H9 (cell line): ENCODE measurements around the gene PEPD. TPM values are rescaled to one million over a fixed set of nuclear protein-coding genes. Genes with fewer than 3 reads are reported as not detected.

Source experiments
- DNase-seq: peaks from one replicate; pipeline ENCODE4 v3.0.0-alpha.2; 2017
- H2AFZ ChIP-seq: one replicate; pipeline ENCODE4 v1.6.1; 2013; ENCODE audit warnings: mild to moderate bottlenecking, low read length, control low read depth, moderate library complexity
- H2AK5ac ChIP-seq: 2 replicates; pipeline ENCODE4 v1.6.1; 2013; ENCODE audit warnings: low read length, control low read depth, mixed read lengths; ENCODE audit not compliant: insufficient read length
- H2BK120ac ChIP-seq: one replicate; pipeline ENCODE4 v1.6.1; 2013; ENCODE audit warnings: low read depth, mild to moderate bottlenecking, low read length, control low read depth, inconsistent platforms; ENCODE audit not compliant: poor library complexity, severe bottlenecking
- H2BK12ac ChIP-seq: 2 replicates; pipeline ENCODE4 v1.6.1; 2013; ENCODE audit warnings: low read length, control low read depth, mixed read lengths, low read depth; ENCODE audit not compliant: insufficient read length
- H2BK15ac ChIP-seq: 2 replicates; pipeline ENCODE4 v1.6.1; 2013; ENCODE audit warnings: low read depth, low read length, control low read depth
- H2BK20ac ChIP-seq: one replicate; pipeline ENCODE4 v1.6.1; 2013; ENCODE audit warnings: low read depth, mild to moderate bottlenecking, low read length, control low read depth, inconsistent platforms; ENCODE audit not compliant: poor library complexity, severe bottlenecking
- H2BK5ac ChIP-seq: 2 replicates; pipeline ENCODE4 v1.6.1; 2013; ENCODE audit warnings: low read length, control low read depth, mixed read lengths; ENCODE audit not compliant: insufficient read length
- H3K14ac ChIP-seq: 2 replicates; pipeline ENCODE4 v1.6.1; 2013; ENCODE audit warnings: low read length, control low read depth; ENCODE audit not compliant: insufficient read depth
- H3K18ac ChIP-seq: 2 replicates; pipeline ENCODE4 v1.6.1; 2013; ENCODE audit warnings: low read depth, mild to moderate bottlenecking, mixed read lengths, low read length, control low read depth; ENCODE audit not compliant: insufficient read length
- H3K23ac ChIP-seq: 2 replicates; pipeline ENCODE4 v1.6.1; 2013; ENCODE audit warnings: low read length, control low read depth, mixed read lengths, low read depth; ENCODE audit not compliant: insufficient read length
- H3K23me2 ChIP-seq: 2 replicates; pipeline ENCODE4 v1.6.1; 2013; ENCODE audit warnings: low read depth, mild to moderate bottlenecking, mixed read lengths, low read length, control low read depth; ENCODE audit not compliant: insufficient read length, poor library complexity, severe bottlenecking
- H3K27ac ChIP-seq: 2 replicates; pipeline ENCODE4 v1.5.1; 2013; ENCODE audit warnings: low read length, control low read depth, mixed read lengths, low read depth; ENCODE audit not compliant: insufficient read length
- H3K27me3 ChIP-seq: 2 replicates; pipeline ENCODE4 v1.6.1; 2013; ENCODE audit warnings: low read length, control low read depth, inconsistent platforms; ENCODE audit not compliant: insufficient read depth
- H3K4ac ChIP-seq: 2 replicates; pipeline ENCODE4 v1.6.1; 2013; ENCODE audit warnings: low read depth, mild to moderate bottlenecking, control low read depth, inconsistent platforms, low read length, moderate library complexity
- H3K4me1 ChIP-seq: 2 replicates; pipeline ENCODE4 v1.6.1; 2013; ENCODE audit warnings: low read length, control low read depth, inconsistent platforms; ENCODE audit not compliant: insufficient read depth
- H3K4me2 ChIP-seq: 2 replicates; pipeline ENCODE4 v1.6.1; 2013; ENCODE audit warnings: low read length, control low read depth, mixed read lengths; ENCODE audit not compliant: insufficient read length, insufficient read depth
- H3K56ac ChIP-seq: 2 replicates; pipeline ENCODE4 v1.6.1; 2013; ENCODE audit warnings: low read depth, mild to moderate bottlenecking, mixed read lengths, low read length, control low read depth; ENCODE audit not compliant: insufficient read length
- H3K79me1 ChIP-seq: 2 replicates; pipeline ENCODE4 v1.6.1; 2013; ENCODE audit warnings: low read depth, mild to moderate bottlenecking, moderate library complexity, low read length, control low read depth, inconsistent platforms; ENCODE audit not compliant: insufficient read depth, poor library complexity, severe bottlenecking
- H3K79me2 ChIP-seq: 2 replicates; pipeline ENCODE4 v1.6.1; 2013; ENCODE audit warnings: low read length, control low read depth, inconsistent platforms; ENCODE audit not compliant: insufficient read depth
- H3K9ac ChIP-seq: 2 replicates; pipeline ENCODE4 v1.6.1; 2013; ENCODE audit warnings: low read length, control low read depth, mixed read lengths; ENCODE audit not compliant: insufficient read length; ENCODE audit errors: extremely low read depth
- H3K9me3 ChIP-seq: one replicate; pipeline ENCODE4 v1.6.1; 2013; ENCODE audit warnings: low read depth, low read length, inconsistent platforms; ENCODE audit not compliant: control insufficient read depth
- H3T11ph ChIP-seq: one replicate; pipeline ENCODE4 v1.6.1; 2013; ENCODE audit warnings: mild to moderate bottlenecking, low read length, control low read depth, inconsistent platforms
- H4K20me1 ChIP-seq: one replicate; pipeline ENCODE4 v1.6.1; 2013; ENCODE audit not compliant: control insufficient read depth, insufficient read length, insufficient read depth
- H4K5ac ChIP-seq: 2 replicates; pipeline ENCODE4 v1.6.1; 2013; ENCODE audit warnings: low read depth, mild to moderate bottlenecking, mixed read lengths, low read length, control low read depth; ENCODE audit not compliant: insufficient read length
- H4K8ac ChIP-seq: replicated peaks from 2 replicates; pipeline ENCODE4 v1.6.1; 2013; ENCODE audit warnings: low read length, control low read depth, mixed read lengths, low read depth; ENCODE audit not compliant: insufficient read length
- H4K91ac ChIP-seq: 2 replicates; pipeline ENCODE4 v1.6.1; 2013; ENCODE audit warnings: low read depth, mild to moderate bottlenecking, moderate library complexity, mixed read lengths, low read length, control low read depth; ENCODE audit not compliant: insufficient read length
- H3K27ac Mint-ChIP-seq, 3 experiments: 2 replicates in 2 of 3; 3 replicates in 1 of 3; pipeline ENCODE4 v1.8.0; 2020 to 2021; ENCODE audit warnings: mixed read lengths in 3 of 3, mild to moderate bottlenecking in 1 of 3, moderate library complexity in 1 of 3
- H3K27me3 Mint-ChIP-seq: 2 replicates; pipeline ENCODE4 v1.8.0; 2021; ENCODE audit warnings: low read depth, mild to moderate bottlenecking, moderate library complexity, mixed read lengths
- H3K36me3 Mint-ChIP-seq, 3 experiments: 2 replicates in 2 of 3; 3 replicates in 1 of 3; pipeline ENCODE4 v1.8.0; 2020 to 2021; ENCODE audit warnings: low read depth in 3 of 3, mixed read lengths in 3 of 3; ENCODE audit not compliant: insufficient read depth in 1 of 3
- H3K4me1 Mint-ChIP-seq, 2 experiments: 2 replicates each; pipeline ENCODE4 v1.8.0; 2020; ENCODE audit warnings: mixed read lengths in 2 of 2
- H3K4me3 Mint-ChIP-seq, 2 experiments: 2 replicates in 1 of 2; 3 replicates in 1 of 2; pipeline ENCODE4 v1.8.0; 2020 to 2021; ENCODE audit warnings: mild to moderate bottlenecking in 2 of 2, mixed read lengths in 2 of 2, moderate library complexity in 1 of 2
- H3K9me3 Mint-ChIP-seq, 2 experiments: 2 replicates in 1 of 2; 3 replicates in 1 of 2; pipeline ENCODE4 v1.8.0; 2020; ENCODE audit warnings: mild to moderate bottlenecking in 2 of 2, mixed read lengths in 2 of 2, moderate library complexity in 1 of 2
- WGBS: extraction: QIAGEN DNeasy Blood & Tissue Kit; methylation state at CpG from one replicate; pipeline ENCODE4 v1.1.7; 2013; ENCODE audit warnings: missing lambda C conversion rate, low lambda C conversion rate, mixed read lengths; ENCODE audit not compliant: insufficient read length; ENCODE audit errors: extremely low coverage; 5-methylcytosine and 5-hydroxymethylcytosine counted together
- total RNA-seq: library from RNA; stranded (reverse); gene quantifications from 2 replicates; pipeline ENCODE4 v1.2.1, GENCODE V29; 2021
- TF ChIP-seq, protein P1 (sequence below): fragments of 200-600 bp; sonication (generic); conservative IDR thresholded peaks from 3 replicates; pipeline ENCODE4 v1.8.0; 2021; ENCODE audit warnings: antibody characterized with exemption, mild to moderate bottlenecking

Gene PEPD
- total RNA-seq, 1 experiment from 2014 or later = 52.8 TPM

DNA sequence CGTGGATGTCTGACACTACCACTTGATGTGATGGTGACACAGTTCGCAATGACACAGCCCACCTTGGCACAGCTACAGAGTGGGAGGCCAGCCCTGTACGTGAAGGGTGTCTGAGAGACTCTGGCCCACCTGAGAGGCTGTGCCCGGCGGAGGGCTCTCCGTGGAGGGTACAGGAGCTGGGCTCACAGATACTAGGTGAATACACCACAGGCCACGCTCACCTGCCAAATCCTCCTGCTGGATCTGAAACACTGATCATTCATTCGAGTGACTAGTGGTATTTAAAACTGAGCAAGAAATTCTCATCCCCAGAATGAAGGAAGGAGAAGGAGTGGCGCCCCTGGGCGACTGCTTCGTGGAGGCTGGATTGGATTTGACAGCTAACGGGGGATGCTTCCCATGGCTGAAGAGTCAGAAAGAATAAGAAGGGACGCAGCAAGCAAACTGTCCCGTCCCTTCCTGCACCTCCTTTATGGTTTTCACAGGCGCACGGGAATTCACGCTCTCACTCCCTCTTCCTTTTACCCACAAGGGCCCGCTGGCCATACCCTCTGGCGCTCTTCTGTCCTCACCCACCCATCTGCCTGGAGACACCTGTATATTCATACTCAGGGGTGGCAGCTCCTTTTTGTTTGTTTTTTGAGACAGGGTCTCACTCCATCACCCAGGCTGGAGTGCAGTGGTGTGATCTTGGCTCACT is 123.1 kb downstream of the PEPD start:
- Mint-ChIP-seq H3K27ac (peak overlapping the region in 1 of 3 experiments; percentile 31; a peak in 1 of 7 replicates), H3K36me3 (no peaks in the 10 kb centered on the region; a peak in 1 of 7 replicates), H3K27me3 (no peaks in the 10 kb centered on the region; the same call in 1 of the 2 replicates), H3K9me3 (no peaks in the 10 kb centered on the region), H3K4me3 (no peak overlapping the region; a peak in 1 of 5 replicates), H3K4me1 (peaks cover 6 to 24% of the 10 kb centered on the region in 2 experiments; a peak in 2 of 4 replicates)
- Histone ChIP-seq H3K23ac (no peak overlapping the region), H3K18ac (no peak overlapping the region), H3K79me2 (no peaks in the 10 kb centered on the region), H2BK5ac (no peak overlapping the region), H3K4me1 (peaks cover 2% of the 10 kb centered on the region; the same call in 1 of the 2 replicates), H3K27ac (no peak overlapping the region), H4K20me1 (no peaks in the 10 kb centered on the region), H2BK120ac (no peak overlapping the region), H3K4ac (no peak overlapping the region), H3K27me3 (no peaks in the 10 kb centered on the region), H3K56ac (no peak overlapping the region), H3K4me2 (no peak overlapping the region), H2BK12ac (no peak overlapping the region), H3K9me3 (no peaks in the 10 kb centered on the region), H3K14ac (no peak overlapping the region), H3T11ph (no peak overlapping the region), H3K23me2 (no peaks in the 10 kb centered on the region), H2BK15ac (no peak overlapping the region), H2AFZ (no peak overlapping the region), H4K5ac (no peak overlapping the region), H4K8ac (no peak overlapping the region), H2BK20ac (no peak overlapping the region), H3K79me1 (no peaks in the 10 kb centered on the region), H3K9ac (no peak overlapping the region), H2AK5ac (no peak overlapping the region), H4K91ac (no peak overlapping the region)
- no CpG with 5 or more reads among the region's 19 CpGs for WGBS
- TF ChIP-seq, protein P1, sequence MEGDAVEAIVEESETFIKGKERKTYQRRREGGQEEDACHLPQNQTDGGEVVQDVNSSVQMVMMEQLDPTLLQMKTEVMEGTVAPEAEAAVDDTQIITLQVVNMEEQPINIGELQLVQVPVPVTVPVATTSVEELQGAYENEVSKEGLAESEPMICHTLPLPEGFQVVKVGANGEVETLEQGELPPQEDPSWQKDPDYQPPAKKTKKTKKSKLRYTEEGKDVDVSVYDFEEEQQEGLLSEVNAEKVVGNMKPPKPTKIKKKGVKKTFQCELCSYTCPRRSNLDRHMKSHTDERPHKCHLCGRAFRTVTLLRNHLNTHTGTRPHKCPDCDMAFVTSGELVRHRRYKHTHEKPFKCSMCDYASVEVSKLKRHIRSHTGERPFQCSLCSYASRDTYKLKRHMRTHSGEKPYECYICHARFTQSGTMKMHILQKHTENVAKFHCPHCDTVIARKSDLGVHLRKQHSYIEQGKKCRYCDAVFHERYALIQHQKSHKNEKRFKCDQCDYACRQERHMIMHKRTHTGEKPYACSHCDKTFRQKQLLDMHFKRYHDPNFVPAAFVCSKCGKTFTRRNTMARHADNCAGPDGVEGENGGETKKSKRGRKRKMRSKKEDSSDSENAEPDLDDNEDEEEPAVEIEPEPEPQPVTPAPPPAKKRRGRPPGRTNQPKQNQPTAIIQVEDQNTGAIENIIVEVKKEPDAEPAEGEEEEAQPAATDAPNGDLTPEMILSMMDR = no peak
- DNase-seq = no peak
